GM18499 (cell line): ENCODE measurements around the gene NEDD9.

Experiments
- ATAC-seq: cut with Tn5 transposase; IDR thresholded peaks from one replicate; pipeline ENCODE4 v1.9.1; 2021; ENCODE audit warnings: moderate number of reproducible peaks; ENCODE audit not compliant: insufficient read depth, unreplicated experiment

The NEDD9 gene

GRCh38 chr6:11232193-11232769 lies at the start of gene NEDD9:
NEDD9 (minus strand) TSS chr6:11232668; CDS start chr6:11232515, 153 bp downstream.
- ATAC-seq, result peak; percentile 95

GRCh38 chr6:11282245-11282644 lies 49.8 kb upstream of the NEDD9 start:
- ATAC-seq, result no peak

- no peak for ATAC-seq
Measured at GRCh38 chr6:11280394-11280793, 47.9 kb upstream of the NEDD9 start.

GRCh38 chr6:11279284-11279689 lies 46.8 kb upstream of the NEDD9 start:
- no peak for ATAC-seq

- ATAC-seq, result no peak
Measured at GRCh38 chr6:11278207-11278559, 45.7 kb upstream of the NEDD9 start.

GRCh38 chr6:11277275-11278206 lies 45.1 kb upstream of the NEDD9 start:
- no peak for ATAC-seq

- ATAC-seq, result no peak
Measured at GRCh38 chr6:11276911-11277274, 44.4 kb upstream of the NEDD9 start.

- ATAC-seq, result no peak
Measured at GRCh38 chr6:11276228-11276627, 43.8 kb upstream of the NEDD9 start.

- peak; percentile 76 for ATAC-seq
Measured at GRCh38 chr6:11275598-11275997, 43.1 kb upstream of the NEDD9 start.

- ATAC-seq, result no peak
Measured at GRCh38 chr6:11273406-11274065, 41.1 kb upstream of the NEDD9 start.

GRCh38 chr6:11272491-11273192 lies 40.2 kb upstream of the NEDD9 start:
- ATAC-seq, result no peak

GRCh38 chr6:11271228-11272020 lies 39.0 kb upstream of the NEDD9 start:
- ATAC-seq, result no peak

- no peak for ATAC-seq
Measured at GRCh38 chr6:11270030-11271027, 37.9 kb upstream of the NEDD9 start.

GRCh38 chr6:11268978-11269377 lies 36.5 kb upstream of the NEDD9 start:
- ATAC-seq, result no peak

GRCh38 chr6:11266926-11267325 lies 34.5 kb upstream of the NEDD9 start:
- no peak for ATAC-seq

GRCh38 chr6:11265932-11266331 lies 33.5 kb upstream of the NEDD9 start:
- ATAC-seq, result no peak

- no peak for ATAC-seq
Measured at GRCh38 chr6:11264100-11264499, 31.6 kb upstream of the NEDD9 start.

GRCh38 chr6:11263291-11263775 lies 30.9 kb upstream of the NEDD9 start:
- ATAC-seq, result no peak

- ATAC-seq, result no peak
Measured at GRCh38 chr6:11262242-11262641, 29.8 kb upstream of the NEDD9 start.
